AG20443 (cell line): ENCODE measurements around the gene WDR18.
"Not testable (repeated sequence)": the region's sequence is repeated elsewhere in the genome, so short reads cannot be mapped to it uniquely, and the experiment has no call there.

Source experiments
- DNase-seq: peaks from one replicate; pipeline ENCODE4 v3.0.0; 2012; ENCODE audit warnings: low spot score, mixed read lengths

WDR18 gene

GRCh38 chr19:950352-951066, 33.6 kb upstream of the WDR18 start:
- no peak for DNase-seq

- DNase-seq = no peak
These were observed 32.0 kb upstream of the WDR18 start for GRCh38 chr19:952049-952679.

- DNase-seq = no peak
These were observed 31.3 kb upstream of the WDR18 start for GRCh38 chr19:952680-953444.

- DNase-seq = no peak
These were observed 30.5 kb upstream of the WDR18 start for GRCh38 chr19:953445-954271.

GRCh38 chr19:954272-954671, 29.9 kb upstream of the WDR18 start:
- DNase-seq = no peak

GRCh38 chr19:954672-955494, 29.3 kb upstream of the WDR18 start:
- DNase-seq = no peak

- no peak for DNase-seq
These were observed 28.1 kb upstream of the WDR18 start for GRCh38 chr19:955803-956765.

- DNase-seq = peak; percentile 86
These were observed 27.2 kb upstream of the WDR18 start for GRCh38 chr19:956766-957440.

GRCh38 chr19:957578-957977, 26.6 kb upstream of the WDR18 start:
- not testable (repeated sequence) for DNase-seq

- no peak for DNase-seq
These were observed 24.9 kb upstream of the WDR18 start for GRCh38 chr19:958967-959855.

- DNase-seq = no peak
These were observed 24.1 kb upstream of the WDR18 start for GRCh38 chr19:960020-960419.

GRCh38 chr19:960601-960938, 23.6 kb upstream of the WDR18 start:
- DNase-seq = no peak

GRCh38 chr19:961866-962620, 22.1 kb upstream of the WDR18 start:
- DNase-seq = peak; percentile 83

- no peak for DNase-seq
These were observed 21.3 kb upstream of the WDR18 start for GRCh38 chr19:962683-963400.

GRCh38 chr19:963486-963951, 20.6 kb upstream of the WDR18 start:
- DNase-seq = no peak

GRCh38 chr19:964116-964520, 20.0 kb upstream of the WDR18 start:
- DNase-seq = no peak
